Inferior parietal cortex (tissue), 1 donor: ENCODE results near the gene ZFR.
"Not testable (repeated sequence)": the region's sequence is repeated elsewhere in the genome, so short reads cannot be mapped to it uniquely, and the experiment has no call there.

Source experiments
- DNase-seq: peaks from one replicate; pipeline ENCODE4 v3.0.0-alpha.2; 2016; ENCODE audit errors: extremely low spot score

ZFR gene

DNA sequence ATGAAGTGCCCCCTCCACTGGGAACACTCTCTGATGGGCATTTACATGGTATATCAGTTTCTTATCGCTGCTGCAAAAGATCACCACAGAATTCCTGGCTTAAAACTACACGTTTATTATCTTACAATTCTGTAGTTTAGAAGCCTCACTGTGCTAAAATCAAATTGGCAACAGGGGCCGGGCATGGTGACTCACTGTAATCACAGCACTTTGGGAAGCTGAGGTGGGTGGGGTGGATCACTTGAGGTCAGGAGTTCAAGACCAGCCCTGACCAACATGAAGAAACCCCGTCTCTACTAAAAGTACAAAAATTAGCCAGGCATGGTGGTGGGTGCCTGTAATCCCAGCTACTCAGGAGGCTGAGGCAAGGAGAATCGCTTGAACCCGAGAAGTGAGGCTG, 7.8 kb upstream of the ZFR start:
- DNase-seq = not testable (repeated sequence)

DNA sequence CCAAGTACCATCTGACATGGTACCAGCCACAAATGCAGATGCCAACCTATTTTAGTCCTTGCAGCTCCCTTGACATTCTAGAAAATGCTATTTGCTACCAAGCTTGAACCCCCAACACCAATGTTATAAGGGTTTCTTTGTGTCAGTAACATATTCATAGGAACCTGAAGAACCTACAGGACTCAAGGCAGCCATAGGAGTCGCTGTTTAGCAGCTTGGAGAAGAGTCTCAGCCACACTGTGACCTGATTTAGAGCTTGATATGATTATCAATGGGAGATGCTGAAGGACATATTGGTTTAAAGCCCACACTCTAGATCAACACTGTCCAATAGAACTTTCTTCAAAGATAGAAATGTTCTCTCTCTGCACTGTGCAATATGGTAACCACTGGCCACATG, 6.4 kb upstream of the ZFR start:
- DNase-seq = no peak

DNA sequence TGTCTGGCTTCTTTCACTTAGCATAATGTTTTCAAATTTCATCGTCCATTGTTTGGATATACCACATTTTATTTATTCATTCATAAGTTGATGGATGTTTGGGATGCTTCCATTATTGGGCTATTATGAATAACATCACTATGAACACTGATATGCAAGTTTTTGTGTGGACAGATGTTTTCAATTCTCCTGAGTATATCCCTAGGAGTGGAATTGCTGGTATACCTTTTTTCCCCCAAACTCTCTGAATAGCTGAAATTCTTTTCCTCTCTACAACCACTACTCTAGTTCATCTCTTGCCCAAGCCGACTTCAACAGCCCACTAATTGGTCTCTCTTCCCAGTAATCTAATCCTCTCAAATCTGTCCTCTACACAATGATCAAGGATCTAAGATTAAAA, 4.7 kb upstream of the ZFR start:
- no peak for DNase-seq

DNA sequence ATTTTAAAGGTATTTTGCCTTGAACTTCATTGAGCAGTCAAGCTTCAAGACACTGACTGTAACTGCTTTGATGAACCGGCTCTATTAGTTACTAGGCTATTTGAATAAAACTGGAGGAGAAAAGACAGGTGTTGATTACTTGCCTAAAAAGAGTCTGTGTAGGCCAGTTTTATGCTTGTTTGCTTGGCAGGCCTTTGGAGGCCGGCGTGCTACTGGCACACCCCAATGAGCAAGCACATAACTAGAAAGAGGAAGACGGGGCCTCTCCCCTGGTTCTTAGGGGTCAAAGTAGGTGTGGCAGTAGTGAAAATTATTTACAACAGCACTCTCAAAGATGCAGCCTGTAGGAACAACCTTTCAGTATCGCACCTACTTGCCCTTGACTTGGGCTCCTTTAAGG, 2.1 kb upstream of the ZFR start:
- no peak for DNase-seq

DNA sequence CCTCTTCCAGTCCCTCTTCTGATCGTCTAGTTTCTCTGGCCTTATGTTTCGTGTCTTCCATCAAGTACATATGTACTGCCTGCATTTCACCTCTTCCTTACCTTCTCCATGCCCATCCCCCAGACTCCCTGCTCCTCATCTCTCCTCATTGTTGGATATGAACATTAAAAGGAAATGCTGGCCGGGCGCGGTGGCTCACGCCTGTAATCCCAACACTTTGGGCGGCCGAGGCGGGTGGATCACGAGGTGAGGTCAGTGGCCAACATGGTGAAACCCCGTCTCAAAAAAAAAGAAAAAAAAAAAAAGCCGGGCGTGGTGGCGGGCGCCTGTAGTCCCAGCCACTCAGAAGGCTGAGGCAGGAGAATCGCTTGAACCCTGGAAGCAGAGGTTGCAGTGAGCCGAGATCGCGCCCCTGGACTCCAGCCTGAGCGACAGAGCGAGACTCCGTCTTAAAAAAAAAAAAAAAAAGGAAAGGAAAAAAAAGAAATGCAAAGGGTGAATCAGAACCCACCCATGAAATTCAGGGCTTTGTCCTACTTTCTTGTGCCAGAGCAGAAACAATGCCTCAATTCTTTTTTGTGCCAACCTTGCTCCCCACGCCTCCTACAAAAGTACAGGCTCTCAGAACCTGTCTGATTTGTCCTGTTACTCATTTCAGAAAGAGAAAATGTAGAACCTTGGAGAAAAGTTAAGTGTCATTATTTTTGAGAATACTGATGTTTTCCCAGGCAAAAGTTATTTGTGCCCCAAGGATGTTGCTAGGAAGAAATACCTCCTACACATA, 1.5 kb upstream of the ZFR start:
- no peak for DNase-seq

DNA sequence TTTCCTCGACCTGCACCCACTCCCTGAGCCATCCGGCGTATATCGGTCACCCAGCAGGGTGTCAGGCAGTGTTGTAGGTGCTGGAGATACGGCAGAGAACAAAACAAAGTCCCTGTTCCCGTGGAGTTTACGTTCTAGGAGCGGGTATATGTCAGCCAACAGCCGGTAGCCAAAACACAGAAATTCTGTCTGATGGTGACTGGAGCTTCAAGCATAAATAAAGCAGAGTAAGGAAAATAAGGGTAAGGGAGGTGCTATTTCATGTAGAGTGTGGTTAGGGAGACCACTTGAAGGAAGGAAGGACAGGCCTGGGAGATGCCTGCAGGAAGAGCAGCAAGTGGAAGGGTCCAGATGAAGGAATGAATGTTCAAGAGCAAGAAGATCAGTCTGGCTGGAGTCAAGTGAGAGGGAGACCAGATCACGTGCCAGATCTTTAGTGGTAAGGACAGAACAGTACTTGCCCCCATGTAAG, 783 bp upstream of the ZFR start:
- DNase-seq = no peak

DNA sequence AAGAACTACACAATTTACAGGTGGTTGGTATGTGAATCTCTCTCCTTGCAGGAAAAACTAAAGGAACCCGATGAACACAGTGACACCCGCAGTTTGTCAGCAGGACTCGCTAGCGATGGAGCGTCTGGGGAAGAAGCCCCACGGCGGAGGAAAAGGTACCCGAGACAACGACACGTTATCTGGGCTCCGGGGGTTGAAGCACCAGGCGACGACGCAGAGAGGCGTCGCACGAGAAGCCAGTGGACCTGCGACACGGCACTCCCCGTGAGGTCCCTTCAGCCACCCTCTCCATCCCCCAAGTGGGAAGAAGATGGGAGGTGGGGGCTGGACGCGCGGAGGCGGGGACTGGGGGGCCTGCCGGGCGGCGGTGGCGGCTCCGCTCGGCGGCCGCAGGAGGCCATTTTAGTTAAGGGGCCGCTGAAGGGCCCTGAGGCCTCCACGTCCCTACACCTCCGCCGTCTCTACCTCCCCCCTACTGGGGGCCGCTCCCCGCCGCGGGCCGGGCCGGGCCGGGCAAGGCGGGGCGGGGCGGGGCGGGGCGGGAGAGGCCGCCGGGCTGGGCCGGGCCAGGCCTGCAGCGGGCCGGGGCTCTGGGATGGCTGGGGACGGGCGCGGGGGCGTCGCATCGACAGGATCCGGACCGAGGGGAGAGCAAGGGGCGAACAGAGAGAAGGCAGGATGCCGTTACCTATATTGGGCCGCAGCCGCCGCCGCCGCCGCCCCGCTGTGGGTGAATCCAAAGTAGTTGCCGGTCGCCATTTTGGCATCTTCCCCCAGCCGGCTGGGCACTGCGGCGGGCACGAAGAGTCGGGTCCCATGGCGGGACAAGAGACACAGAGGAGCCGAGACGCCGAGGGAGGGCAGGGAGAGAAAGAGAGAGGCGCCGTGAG, 754 bp downstream of the ZFR start:
- peak; percentile 37 for DNase-seq

DNA sequence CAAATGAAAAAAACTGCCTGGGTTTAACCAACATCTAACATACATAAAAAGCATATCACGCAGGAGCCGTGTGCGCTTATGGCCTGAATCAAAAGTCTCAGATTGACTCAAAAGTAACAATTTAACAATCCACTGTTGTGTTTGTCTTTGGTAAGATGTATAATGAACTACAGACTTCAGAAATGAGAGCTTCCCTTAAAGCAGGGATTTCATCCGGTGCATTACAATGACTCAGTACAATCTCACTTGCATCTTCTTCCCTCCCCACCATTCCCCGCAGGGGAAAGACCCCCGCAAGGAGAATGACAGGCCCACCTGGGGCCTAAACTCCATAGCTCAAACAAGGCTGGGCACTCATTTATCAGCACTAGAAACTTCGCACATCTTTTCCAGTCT, 1.4 kb downstream of the ZFR start:
- peak; percentile 39 for DNase-seq

DNA sequence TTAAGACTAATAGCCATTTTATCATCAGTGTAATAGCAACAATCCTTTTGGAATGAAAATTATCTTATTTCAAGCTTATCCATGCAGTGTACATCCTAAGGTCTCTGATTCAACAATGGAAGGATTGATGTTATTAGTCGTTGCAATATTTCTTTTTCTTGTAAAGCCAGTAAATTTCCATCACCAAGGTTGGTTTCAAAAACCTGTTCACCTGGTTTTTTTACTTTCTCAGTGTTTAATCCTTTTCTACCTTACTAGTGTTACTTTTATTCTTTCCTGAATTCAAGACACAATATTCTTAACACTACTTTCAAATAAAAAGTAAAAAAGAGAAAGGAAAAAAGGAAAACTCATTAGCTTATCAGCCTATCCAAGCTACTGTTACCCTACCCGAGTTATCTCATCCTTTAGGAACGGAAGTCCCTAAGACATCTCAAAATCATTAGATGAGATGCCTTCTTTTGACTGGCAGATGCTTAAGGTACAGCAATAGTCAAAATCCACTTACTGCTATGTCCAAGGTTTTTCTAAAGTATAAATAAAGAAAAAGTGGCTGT, 5.4 kb downstream of the ZFR start:
- DNase-seq = no peak

DNA sequence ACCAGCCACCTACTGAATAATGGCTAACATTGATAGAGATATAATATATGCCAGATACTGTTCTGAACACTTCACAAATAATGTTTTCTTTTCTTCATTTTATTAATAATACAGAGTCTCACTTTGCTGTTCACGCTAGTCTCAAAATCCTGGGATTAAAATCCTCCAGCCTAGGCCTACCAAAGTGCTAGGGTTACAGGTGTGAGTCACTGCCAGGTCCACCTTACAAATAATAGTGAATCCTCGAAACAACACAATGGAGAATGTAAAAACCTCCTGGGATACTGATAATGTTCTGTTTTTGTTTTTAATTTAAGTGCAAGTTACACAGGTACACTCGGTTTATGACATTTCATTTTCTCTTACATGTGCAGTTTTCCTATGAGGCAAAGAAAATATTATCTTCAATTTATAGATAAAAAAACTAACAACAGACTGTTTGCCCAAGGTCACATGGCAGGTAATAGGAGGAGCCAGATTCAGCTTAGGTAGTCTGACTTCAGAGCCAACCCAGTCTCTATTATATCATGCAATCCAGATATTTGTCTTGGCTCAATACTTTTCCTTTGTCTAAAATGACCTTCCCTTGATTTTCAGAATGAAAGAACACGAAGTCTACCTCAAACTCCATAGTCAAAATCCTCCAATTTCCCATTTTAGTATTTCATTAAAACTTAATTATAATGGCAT, 7.8 kb downstream of the ZFR start:
- no peak for DNase-seq

DNA sequence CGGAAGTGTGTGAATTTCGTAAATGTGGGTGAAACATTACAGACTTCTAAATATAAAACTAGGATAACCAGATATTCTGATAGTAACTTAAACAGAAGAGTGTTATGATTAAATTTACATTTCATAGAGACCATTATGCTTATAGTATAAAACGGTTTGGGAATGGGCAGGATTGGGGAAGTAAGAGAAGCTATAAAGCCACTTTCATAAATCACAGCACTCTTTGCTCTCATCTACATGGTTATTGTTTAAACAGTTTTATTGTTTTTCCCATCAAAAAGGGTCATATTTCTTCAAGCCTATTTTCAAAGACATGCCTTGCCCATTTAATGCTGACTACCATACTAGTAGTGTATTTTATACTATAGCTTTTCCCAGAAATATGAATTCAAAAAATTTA, 9.2 kb downstream of the ZFR start:
- no peak for DNase-seq

DNA sequence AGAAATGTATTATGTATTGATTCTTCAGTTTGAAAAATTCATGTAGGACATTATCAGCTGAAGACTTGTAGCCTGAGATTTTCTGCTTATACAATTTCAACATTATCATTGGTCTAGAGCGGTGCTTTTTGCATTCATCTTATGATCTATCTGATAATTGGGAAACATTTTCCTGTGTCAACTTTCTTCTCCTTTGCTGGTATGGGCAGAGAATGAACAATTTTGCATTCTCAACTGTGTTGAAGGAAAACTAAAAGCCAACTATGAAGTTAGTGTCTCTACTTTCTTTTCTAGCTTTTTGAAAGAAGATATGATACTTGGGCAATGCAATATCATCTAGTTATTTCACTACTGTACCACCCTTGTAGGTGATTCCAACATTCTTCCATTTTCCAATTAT, 10.3 kb downstream of the ZFR start:
- DNase-seq = no peak

DNA sequence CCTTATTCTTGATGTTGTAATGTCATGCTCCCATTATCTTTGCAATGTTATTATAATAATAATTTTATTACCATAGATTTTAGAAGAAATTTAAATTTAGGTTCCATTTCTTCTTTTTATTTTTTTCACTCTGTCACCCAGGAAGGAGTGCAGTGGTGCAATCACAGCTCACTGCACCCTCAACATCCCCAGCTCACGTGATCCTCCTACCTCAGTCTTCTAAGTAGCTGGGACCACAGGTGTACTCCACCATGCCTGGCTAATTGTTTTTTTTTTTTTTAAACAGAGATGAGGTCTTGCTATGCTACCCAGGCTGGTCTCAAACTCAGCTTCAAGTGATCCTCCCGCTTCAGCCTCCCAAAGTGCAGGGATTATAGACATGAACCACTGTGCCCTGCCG, 11.9 kb downstream of the ZFR start:
- DNase-seq = no peak

DNA sequence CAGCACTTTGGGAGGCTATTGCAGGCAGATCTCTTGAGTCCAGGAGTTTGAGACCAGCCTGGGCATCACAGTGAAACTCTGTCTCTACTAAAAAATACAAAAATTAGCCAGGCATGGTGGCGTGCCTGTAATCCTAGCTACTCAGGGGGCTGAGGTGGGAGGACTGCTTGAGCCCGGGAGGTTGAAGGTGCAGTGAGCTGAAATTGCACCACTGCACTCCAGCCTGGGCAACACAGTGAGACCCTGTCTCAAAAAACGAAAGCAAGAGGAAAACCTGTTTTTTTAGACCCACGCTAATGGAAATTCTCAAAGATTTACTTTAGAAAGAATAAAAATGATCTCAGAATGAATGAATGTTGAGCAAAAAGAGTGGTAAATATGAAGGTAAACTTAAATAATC, 13.7 kb downstream of the ZFR start:
- DNase-seq = not testable (repeated sequence)

DNA sequence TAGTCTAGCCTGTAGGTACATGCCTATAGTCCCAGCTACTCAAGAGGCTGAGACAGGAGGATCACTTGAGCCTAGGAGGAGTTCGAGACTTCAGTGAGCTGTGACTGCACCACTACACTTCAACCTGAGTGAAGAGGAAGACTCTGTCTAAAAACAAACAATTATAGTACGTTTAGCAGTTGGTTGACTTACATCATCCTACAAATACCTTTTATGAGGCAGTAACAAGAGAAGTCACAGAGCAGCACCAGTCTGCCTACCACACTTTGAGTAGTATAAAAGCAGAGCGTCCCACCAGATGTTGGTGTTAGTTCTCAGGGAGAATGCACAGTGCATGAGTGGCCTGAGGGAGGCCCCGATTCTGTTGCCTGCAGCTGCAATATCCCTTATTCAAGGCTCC, 16.1 kb downstream of the ZFR start:
- DNase-seq = no peak

DNA sequence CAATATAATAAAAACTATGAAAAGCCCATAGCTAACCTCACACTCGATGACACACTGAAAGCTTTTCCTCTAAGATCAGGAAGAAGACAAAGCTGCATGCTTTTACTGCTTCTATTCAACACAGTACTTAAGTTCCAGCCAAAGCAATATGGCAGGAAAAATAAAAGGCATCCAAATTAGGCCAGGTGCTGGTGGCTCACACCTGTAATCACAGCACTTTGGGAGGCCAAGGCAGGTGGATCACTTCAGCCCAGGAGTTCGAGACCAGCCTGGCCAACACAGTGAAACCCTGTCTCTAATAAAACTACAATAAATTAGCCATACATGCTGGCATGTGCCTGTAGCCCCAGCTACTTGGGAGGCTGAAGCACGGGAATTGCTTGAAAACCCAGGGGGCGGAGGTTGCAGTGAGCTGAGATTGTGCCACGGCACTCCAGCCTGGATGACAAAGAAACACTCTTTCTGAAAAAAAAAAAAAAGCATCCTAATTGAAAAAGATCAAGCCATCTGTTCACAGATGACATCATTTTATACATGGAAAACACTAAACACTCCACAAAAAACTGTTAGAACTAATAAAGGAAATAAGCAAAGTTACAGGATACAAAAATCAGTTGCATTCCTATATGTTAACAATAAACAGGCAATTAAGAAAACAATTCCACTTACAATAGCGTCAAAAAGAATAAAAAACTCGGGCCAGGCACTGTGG, 17.9 kb downstream of the ZFR start:
- no peak for DNase-seq

DNA sequence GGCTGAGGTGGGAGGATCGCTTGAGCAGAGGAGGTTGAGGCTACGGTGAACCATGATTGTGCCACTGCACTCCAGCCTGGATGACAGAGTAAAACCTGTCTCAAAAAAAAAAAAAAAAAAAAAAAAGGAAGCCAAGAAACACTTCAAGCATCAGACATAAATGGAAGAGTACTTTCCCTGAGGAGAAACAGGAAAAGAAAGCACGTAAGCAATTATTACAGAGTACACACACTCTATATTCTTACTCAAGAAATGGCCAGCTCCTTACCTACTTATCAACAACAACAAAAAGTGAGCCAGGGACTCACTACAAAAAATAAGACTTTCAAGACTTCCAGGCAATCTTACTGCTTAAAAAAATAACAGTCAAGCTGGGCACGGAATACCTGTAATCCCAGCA, 21.8 kb downstream of the ZFR start:
- DNase-seq = no peak

DNA sequence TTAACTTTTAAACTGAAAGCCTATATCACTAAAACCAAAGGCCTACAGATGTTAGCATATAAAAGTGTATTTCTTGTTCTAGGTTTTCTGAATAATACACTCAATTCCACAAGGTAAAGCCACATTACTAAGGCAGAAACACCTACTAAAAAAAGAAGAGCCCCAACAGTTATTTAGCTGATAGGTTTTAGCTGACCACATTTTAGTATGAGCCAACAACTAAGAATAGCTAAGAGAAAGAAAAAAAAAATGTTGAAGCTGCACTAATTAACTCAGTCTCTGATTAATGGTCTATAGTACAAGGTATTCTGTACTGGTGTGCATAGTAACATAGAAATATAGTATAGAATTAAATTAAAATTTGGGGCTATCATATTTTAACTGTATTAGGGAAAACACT, 23.5 kb downstream of the ZFR start:
- DNase-seq = no peak

DNA sequence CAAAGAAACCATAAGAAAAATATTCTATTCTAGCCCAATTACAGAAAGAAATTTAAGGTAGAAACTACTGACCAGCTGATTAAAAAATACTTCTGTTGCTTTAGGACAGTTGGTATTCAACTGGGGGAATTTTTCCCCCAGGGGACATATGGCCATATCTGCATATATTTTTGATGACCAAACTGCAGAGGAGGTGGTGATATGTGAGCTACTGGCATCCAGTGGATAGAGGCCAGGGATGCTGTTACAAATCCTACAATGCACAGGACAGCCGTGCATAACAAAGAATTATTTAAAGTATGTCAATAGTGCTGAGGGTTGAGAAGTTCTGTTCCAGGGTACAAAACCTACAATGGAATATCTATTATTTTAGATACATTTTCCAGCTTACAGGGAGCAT, 24.0 kb downstream of the ZFR start:
- no peak for DNase-seq

DNA sequence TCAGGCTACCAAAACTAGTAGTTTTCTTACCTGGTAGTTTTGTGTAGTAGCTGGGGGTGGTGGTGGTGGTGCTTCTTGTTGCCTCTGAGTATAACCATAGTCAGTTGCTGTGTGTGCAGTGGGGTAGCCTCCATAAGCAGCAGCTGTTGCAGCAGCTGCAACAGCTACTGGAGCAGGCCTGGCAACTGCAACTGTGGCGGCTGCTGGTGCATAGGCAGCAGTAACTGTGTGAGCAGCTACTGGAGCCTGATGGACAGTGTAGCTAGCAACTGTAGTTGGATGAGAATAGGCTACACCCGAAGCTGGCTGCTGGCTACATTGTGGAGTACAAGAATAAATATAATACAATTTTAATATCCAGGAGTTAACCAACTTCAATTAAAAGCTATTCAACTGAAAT, 24.7 kb downstream of the ZFR start:
- DNase-seq = no peak

DNA sequence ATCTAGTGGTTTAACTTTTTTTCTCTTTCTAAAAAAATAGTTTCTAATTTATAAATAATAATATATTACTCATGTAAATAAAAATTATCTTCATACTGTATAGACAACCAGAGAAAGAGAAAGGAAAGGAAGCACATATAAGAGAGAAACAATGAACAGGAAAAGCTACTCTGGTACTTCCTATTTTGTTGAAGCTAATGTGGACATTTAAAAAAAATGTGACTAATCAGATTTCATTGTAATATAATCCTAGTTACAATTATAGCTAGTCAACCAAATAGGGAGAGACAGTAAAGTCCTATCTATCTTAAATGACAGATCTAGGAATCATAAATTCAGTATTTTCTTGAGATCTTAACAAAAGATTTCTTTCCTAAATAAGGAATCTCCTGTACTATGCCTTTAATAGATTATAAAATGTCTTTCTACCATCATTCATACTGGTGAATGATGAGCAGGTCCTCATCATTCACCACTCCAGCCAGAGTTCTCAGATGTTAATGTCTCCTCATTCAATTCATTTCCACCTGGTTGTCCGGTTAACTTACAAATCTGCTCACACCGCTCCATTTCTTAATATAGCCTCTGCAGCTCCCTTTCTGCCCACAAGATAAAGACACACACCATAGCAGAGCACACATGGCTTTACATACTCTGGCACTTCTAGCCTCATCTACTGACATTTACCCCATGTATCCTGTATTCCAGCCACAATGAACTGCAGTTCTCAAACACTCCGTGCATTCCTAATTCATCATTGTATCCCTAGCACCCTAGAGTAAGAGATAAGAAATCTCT, 30.9 kb downstream of the ZFR start:
- no peak for DNase-seq
